GM18951 (cell line): Measurements from ENCODE around the gene THAP2.

Experiments used
- POLR2A ChIP-seq: IDR thresholded peaks from 4 replicates; pipeline ENCODE4 v1.6.1; 2011; ENCODE audit warnings: mild to moderate bottlenecking; ENCODE audit not compliant: insufficient read length, insufficient read depth; ENCODE audit errors: extremely low read depth
- in situ Hi-C: fragments of 300-500 bp; cut with MboI; formaldehyde crosslinking; loops from one replicate; pipeline ENCODE4 v1.12.0; 2022; ENCODE audit warnings: low sequenced_read_pairs, mixed read lengths, inconsistent platforms; ENCODE audit not compliant: unreplicated experiment

Gene THAP2

GRCh38 chr12:71663561-71664410, at the start of gene THAP2, which contains the start of gene ZFC3H1:
Gene THAP2, plus strand, starts transcription at chr12:71664301. Its CDS starts 209 bp downstream, at chr12:71664510.
Gene ZFC3H1, minus strand, starts transcription at chr12:71663848. Its CDS starts 238 bp downstream, at chr12:71663610.
- in situ Hi-C loops: no loop called here
- TF ChIP-seq POLR2A: peak; percentile 87

- TF ChIP-seq POLR2A: no peak
- in situ Hi-C loops: no loop called here
Observed at GRCh38 chr12:71621938-71622337, 42.2 kb upstream of the THAP2 start.

GRCh38 chr12:71625476-71625875, 38.6 kb upstream of the THAP2 start:
- TF ChIP-seq POLR2A: no peak
- in situ Hi-C loops: no loop called here

GRCh38 chr12:71626098-71626497, 38.0 kb upstream of the THAP2 start:
- TF ChIP-seq POLR2A: no peak
- in situ Hi-C loops: no loop called here

GRCh38 chr12:71626768-71627167, 37.3 kb upstream of the THAP2 start:
- in situ Hi-C loops: no loop called here

GRCh38 chr12:71627438-71628002, 36.6 kb upstream of the THAP2 start:
- TF ChIP-seq POLR2A: no peak
- in situ Hi-C loops: no loop called here

More at GRCh38 chr12:71626768-71627167, 37.3 kb upstream of the THAP2 start:
- TF ChIP-seq POLR2A: no peak

- in situ Hi-C loops: loop anchor here (5.0 kb wide), 1 partner anchor 116 kb away; the partner anchor contains the start of gene RAB21
- no peak for TF ChIP-seq POLR2A
Observed at GRCh38 chr12:71636704-71637115, 27.4 kb upstream of the THAP2 start.

- TF ChIP-seq POLR2A: no peak
- in situ Hi-C loops: loop anchor here (5.0 kb wide), 1 partner anchor 114 kb away; the partner anchor contains the start of gene RAB21
Observed at GRCh38 chr12:71638499-71638898, 25.6 kb upstream of the THAP2 start.

GRCh38 chr12:71639341-71639760, 24.8 kb upstream of the THAP2 start:
- TF ChIP-seq POLR2A: no peak
- in situ Hi-C loops: loop anchor here (5.0 kb wide), 1 partner anchor 113 kb away; the partner anchor contains the start of gene RAB21

GRCh38 chr12:71640316-71640715, 23.8 kb upstream of the THAP2 start:
- in situ Hi-C loops: no loop called here
- TF ChIP-seq POLR2A: no peak

GRCh38 chr12:71641390-71641789, 22.7 kb upstream of the THAP2 start:
- in situ Hi-C loops: no loop called here

GRCh38 chr12:71642264-71642663, 21.8 kb upstream of the THAP2 start:
- TF ChIP-seq POLR2A: no peak
- in situ Hi-C loops: no loop called here

More at GRCh38 chr12:71641390-71641789, 22.7 kb upstream of the THAP2 start:
- no peak for TF ChIP-seq POLR2A

- TF ChIP-seq POLR2A: no peak
- in situ Hi-C loops: no loop called here
Observed at GRCh38 chr12:71645268-71645667, 18.8 kb upstream of the THAP2 start.
